HPDE6-E6E7 (cell line): ENCODE data around the gene GPR161.
"Not testable (repeated sequence)": the region's sequence is repeated elsewhere in the genome, so short reads cannot be mapped to it uniquely, and the experiment has no call there.

ENCODE experiments used
- DNase-seq: peaks from one replicate; pipeline ENCODE4 v3.0.0; 2011; ENCODE audit warnings: missing footprints; ENCODE audit errors: extremely low spot score

GPR161 gene

DNA sequence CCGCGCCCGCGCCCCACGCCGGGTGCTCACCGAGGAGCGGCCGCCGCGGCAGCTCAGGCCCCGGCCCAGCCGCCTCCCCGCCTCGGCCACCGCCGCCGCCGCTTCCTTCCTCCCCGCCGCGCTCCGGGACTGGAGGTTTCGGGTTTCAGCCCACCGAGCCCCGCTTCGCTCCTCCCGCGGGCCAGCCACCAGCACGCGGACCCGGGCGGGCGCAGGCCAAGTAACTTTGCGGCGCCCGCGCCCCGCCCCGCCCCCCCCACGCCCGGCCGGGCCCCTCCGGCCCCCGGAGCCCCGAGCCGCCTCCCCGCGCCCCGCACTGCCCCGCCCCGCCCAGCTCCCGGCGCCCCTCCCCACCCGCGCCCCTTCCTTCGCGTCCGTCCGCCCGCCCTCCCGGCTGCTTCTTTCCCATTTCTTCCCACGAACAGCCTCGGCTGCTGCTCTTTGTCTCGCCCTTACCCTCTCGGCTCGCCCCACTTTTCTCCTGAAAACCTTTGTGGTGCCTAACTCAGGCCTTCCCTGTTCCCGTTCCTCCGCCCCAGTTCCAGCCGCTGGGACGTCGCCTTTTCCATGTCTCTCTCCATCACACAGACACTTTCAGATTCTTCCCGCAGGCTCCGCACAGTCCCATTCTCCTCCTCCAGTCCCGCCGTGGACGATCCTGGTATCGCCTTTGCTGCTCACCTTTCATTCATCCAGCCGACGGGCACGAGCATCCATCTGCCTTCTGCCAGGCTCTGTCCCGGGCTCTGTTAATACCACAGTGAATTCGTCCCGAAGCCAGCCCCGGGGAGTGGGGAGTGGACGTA, at the start of gene GPR161:
Gene GPR161, minus strand, starts transcription at position 222 of the 806 bp plus-strand sequence. CDS start 32,080 bp downstream, outside the sequence.
- DNase-seq, result no peak

DNA sequence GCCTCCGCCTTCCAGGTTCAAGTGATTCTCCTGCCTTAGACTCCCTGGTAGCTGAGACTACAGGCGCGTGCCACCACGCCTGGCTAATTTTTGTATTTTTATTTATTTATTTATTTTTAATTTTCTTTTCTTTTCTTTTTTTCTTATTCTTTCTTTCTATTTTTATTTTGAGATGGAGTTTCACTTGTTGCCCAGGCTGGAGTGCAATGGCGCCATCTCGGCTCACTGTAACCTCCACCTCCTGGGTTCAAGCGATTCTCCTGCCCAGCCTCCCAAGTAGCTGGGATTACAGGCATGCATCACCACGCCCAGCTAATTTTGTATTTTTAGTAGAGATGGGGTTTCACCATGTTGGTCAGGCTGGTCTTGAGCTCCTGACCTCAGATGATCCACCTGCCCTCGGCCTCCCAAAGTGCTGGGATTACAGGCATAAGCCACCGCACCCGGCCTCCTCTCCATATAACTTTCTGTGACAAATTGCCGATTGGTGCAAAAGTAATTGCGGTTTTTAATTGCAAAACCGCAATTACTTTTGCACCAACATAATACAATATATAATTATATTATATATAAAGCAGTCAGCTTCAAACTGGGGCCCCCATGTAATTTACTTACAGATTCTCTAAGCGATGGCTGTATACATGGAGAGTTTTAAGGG, 44.5 kb upstream of the GPR161 start:
- not testable (repeated sequence) for DNase-seq

GRCh38 chr1:168180148-168180524, 43.4 kb upstream of the GPR161 start:
- no peak for DNase-seq

DNA sequence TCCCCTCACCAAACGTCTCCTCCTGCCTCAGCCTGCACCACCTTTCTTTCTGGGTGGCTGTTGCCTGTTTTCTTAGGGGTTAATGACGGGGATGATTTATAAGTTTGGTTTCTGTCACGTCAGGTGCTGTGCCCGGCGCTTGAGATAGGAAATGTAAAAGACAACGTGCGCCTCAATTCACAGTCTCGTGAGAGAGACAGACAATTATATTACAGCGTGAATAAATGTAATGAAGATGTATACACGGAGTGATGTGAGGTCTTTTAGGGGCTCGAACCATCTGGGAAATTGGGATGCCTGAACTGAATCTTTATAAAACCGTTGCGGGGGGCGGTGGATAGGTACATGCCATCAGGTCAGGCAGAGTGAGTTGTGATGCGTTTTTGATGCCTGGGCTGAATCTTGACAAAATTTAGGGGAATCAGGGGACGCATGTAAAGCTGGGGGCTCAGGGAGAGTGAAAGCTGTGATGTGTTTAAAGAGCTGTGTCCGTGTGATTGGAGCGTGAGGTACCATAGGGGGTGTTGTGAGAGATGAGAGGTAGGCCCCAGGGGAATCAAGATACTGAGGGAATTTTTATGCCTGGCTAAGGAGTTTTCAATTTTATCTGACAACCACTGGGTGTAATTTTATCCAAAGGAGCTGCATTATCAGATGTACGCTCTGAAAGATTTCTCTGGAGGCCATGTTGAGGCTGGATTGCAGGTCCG, 42.9 kb upstream of the GPR161 start:
- no peak for DNase-seq

- DNase-seq, result peak; percentile 92
Measured at GRCh38 chr1:168178638-168179437, 42.1 kb upstream of the GPR161 start, which contains the start of gene TIPRL. Gene TIPRL (plus strand): TSS chr1:168178962. CDS start chr1:168179078, 116 bp downstream.

GRCh38 chr1:168178227-168178637, 41.5 kb upstream of the GPR161 start:
- no peak for DNase-seq

DNA sequence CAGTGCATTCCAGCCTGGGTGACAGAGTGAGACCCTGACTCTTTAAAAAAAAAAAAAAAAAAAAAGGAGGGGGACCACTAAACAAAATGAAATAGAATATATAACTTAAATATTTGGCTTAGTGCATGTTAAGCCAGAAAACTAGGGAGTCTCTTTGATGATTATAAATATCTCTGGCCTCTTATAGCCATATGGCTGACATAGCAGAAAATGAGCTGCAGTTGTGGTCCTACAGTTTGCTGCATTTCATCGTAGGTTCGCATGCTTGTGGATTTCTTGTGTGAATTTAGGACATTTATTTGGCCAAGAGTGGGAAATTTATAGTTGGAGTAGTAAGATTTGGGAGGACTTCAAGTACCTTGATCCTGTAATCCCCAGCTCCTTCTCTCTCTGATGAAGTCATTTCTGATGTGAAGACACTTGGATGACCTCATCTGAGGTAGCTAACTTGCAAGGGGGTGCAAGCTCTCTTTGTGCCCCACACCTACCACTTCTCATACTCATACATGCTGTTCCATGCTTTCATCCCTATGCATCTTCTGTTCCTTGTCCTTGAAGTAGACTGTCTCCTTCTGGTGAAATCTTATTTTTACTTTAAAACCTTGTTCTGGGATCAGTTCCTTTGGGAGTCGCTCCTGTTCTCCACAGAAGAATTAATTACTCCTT, 35.7 kb upstream of the GPR161 start:
- no peak for DNase-seq

- DNase-seq, result no peak
Measured at GRCh38 chr1:168170564-168171508, 34.1 kb upstream of the GPR161 start.

- no peak for DNase-seq
Measured at GRCh38 chr1:168167806-168168205, 31.1 kb upstream of the GPR161 start.

DNA sequence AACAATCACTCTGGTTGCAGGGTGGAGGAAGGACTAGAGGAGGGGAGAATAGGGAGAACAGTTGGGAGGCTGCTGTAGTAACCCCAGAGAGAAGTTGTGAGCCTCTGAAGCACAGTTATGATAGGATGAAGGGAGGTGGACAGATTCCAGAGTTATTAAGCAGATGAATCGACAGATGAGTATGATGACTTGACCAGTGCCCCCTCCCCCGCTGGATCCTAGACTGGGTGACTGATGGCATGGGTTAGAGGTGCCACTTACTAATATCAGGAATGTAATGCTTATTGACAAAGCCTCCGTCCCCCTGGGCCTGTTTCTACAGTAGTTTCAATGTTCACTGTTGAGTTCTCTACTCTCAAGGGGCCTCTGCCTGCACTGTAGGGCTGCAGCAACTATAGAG, 28.0 kb upstream of the GPR161 start:
- DNase-seq, result no peak

DNA sequence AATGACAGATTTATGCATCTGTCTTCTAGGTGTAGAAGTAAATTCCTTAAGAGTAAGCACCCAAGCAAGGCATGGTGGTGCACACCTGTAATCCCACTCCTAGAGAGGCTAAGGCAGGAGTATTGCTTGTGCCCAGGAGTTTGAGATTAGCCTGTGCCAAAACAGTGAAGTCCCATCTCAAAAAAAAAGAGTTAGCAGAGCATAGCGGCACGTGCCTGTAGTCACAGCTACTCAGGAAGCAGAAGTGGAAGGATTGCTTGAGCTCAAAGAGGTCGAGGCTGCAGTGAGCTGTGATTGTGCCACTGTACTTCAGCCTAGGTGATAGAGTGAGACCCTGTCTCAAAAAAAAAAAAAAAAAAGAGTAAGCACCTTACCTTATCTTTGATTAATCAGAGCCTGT, 26.9 kb upstream of the GPR161 start:
- DNase-seq, result no peak

DNA sequence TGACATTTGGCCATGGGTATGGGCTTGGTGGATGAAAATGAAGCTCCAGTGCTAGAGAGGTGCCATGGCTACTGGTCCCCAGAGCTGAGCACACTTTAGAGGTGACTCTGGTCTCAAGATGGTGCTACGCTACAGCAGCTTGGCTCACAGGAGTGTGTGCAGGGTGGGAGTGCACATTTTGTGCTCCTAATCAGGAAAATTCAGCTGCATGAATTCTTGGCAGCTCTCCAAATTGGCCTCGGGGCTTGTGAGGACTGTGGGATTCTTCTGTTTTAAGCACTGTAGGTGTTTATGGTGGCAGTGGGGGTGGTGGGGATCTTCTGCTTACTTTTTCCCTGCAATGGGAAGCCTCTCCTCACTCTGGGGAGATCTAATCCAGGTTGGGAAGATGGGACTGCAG, 24.7 kb upstream of the GPR161 start:
- DNase-seq, result no peak

DNA sequence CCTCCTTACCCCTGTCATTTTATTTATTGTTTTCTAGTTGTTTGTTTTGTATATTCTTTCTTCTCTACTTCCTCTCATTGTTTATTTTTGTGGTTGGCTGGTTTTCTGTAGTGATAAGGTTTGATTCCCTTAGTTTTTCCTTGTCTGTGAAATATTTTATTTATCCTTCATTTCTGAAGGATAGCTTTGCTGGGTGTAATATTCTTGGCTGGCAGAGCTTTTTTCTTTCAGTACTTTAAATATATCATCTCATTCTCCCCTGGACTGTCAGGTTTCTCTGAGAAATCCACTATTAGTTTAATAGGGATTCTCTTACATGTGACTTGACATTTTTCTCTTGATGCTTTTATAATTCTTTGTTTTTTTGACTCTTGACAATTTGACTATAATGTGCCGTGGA, 23.2 kb upstream of the GPR161 start:
- DNase-seq, result no peak

- no peak for DNase-seq
Measured at GRCh38 chr1:168159251-168159650, 22.5 kb upstream of the GPR161 start.

DNA sequence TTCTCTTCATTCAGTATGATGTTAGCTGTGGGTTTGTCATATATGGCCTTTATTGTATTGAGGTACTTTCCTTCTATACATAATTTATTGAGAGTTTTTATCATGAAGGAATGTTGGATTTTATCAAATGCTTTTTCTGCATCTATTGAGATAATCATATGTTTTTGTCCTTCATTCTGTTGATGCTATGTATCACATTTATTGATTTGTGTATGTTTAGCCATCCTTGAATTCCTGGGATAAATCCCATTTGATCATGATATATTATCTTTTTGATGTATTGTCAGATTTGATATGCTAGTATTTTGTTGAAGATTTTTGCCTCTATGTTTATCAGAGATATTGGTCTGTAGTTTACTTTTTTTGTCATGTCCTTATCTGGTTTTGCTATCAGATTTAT, 20.9 kb upstream of the GPR161 start:
- no peak for DNase-seq

GRCh38 chr1:168155910-168156309, 19.2 kb upstream of the GPR161 start:
- no peak for DNase-seq

DNA sequence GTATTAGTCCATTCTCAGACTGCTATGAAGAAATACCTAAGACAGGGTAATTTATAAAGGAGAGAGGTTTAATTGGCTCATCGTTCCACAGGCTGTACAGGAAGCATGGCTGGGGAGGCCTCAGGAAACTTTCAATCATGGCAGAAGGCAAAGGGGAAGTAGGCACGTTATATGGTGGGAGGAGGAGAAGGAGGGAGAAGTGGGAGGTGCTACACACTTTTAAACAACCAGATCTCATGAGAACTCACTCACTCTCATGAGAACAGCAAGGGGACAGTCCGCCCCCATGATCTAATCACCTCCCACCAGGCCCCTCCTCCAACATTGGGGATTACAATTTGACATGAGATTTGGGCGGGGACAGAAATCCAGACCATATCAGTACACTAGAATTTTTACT, 18.0 kb upstream of the GPR161 start:
- DNase-seq, result not testable (repeated sequence)

DNA sequence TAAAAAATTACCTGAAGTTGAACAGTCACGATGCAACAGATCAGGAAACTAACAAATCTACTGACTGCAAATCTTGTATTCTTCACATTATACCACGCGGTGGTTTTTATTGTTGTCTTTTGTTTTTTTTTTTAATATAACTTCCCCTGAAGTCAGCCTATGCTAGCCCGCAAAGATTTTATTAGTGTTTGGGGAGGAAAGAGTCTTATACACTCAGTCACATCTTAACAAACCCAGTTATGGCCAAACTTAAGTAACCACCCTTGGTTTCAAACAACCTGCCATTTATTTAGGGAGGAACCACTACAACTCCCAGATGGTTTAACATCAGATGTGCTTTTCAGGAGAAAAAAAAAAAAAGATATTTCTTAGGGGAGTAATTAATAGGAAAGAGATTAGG, 15.2 kb upstream of the GPR161 start:
- no peak for DNase-seq

DNA sequence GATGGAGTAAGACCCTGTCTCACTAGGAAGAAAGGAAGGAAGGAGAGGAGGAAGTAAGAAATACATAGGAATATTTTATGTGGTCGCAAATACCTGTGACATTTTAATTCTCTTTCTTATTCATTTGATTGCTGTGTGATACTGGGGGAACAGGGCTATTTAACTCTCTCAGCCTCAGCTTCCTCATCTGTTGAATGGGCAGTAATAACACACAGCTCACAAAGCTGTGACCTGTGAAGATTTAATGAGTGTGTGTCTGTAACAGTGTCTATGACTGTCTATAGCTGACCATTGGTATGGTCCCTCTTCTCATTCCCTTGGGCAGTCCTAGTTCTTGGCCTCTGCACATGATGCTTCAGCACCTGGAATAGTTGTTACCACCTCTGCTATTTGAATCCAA, 13.6 kb upstream of the GPR161 start:
- no peak for DNase-seq

DNA sequence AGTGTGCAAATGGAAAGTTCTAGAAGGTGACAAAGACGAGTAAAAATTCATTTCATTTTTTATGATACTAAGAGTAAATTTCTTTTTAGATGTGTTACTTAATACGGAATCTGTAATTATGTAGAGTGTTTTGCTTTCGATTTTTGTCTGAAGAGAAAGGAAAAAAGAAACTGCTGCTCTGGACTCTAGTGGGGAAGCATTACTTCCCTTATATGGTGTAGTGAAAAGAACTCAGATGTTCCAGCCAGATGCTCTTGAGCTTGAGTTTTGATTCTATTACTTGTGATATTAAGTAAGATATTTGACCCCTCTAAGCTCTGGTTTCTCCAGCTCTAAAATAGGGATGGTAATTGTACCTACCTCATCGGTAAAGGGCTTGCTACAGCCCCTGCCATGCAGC, 12.2 kb upstream of the GPR161 start:
- no peak for DNase-seq
